Endothelial cell of umbilical vein (primary cell): Measurements from ENCODE around the gene FLG2. TPM values are rescaled to one million over a fixed set of nuclear protein-coding genes. Genes with fewer than 3 reads are reported as not detected.

ENCODE experiments used
- polyA plus RNA-seq, 4 experiments: library from polyadenylated mRNA; depleted of rRNA in 3 of 4; stranded (reverse) in 3 of 4; unstranded in 1 of 4; fragments of >200 nt; gene quantifications; 2 replicates each; pipeline versions ENCODE4 v1.2.1 to v1.2.3, GENCODE V29; 2011 to 2012; ENCODE audit warnings: missing spikeins in 1 of 4
- small RNA-seq: library from RNA; depleted of rRNA; stranded (forward); fragments of <200 nt; gene quantifications from one replicate; pipeline ENCODE3, GENCODE V24; 2012; ENCODE audit warnings: low replicate concordance, low read depth; ENCODE audit not compliant: insufficient read depth, insufficient read length
- total RNA-seq: library from RNA; stranded (reverse); gene quantifications from 2 replicates; pipeline ENCODE4 v1.2.3, GENCODE V29; 2021

FLG2 gene
- total and polyA plus RNA-seq, 2 donors (not counting 3 experiments of a cell fraction or from before 2014, with no cell fraction given) = not detected

Small RNA genes lying within 50 kb of the gene (small RNA-seq; reads per million reads assigned to genes)
- not detected for gene HMGN3P1

Other genes with a start within 250 kb of the FLG2 start
- not detected in 2 replicates for gene TCHH, start 244.6 kb downstream of the FLG2 start, total RNA-seq
- gene TCHH, start 244.6 kb downstream of the FLG2 start, polyA plus RNA-seq = not detected in 2 replicates
- not detected in 2 replicates for gene RPTN, start 200.8 kb downstream of the FLG2 start, total RNA-seq
- not detected in 2 replicates for gene RPTN, start 200.8 kb downstream of the FLG2 start, polyA plus RNA-seq
- not detected in 2 replicates for gene HRNR, start 135.8 kb downstream of the FLG2 start, total RNA-seq
- gene HRNR, start 135.8 kb downstream of the FLG2 start, polyA plus RNA-seq = not detected in 2 replicates
- not detected in 2 replicates for gene FLG, start 34.8 kb downstream of the FLG2 start, total RNA-seq
- not detected in 2 replicates for gene FLG, start 34.8 kb downstream of the FLG2 start, polyA plus RNA-seq
- gene CRNN, start 54.3 kb upstream of the FLG2 start, total RNA-seq = not detected in 2 replicates
- not detected in 2 replicates for gene CRNN, start 54.3 kb upstream of the FLG2 start, polyA plus RNA-seq
- not detected in 2 replicates for gene LCE5A, start 150.8 kb upstream of the FLG2 start, total RNA-seq
- gene LCE5A, start 150.8 kb upstream of the FLG2 start, polyA plus RNA-seq = not detected in 2 replicates
- gene CRCT1, start 154.5 kb upstream of the FLG2 start, total RNA-seq = not detected in 2 replicates
- not detected in 2 replicates for gene CRCT1, start 154.5 kb upstream of the FLG2 start, polyA plus RNA-seq
- gene LCE3E, start 206.8 kb upstream of the FLG2 start, total RNA-seq = not detected in 2 replicates
- not detected in 2 replicates for gene LCE3E, start 206.8 kb upstream of the FLG2 start, polyA plus RNA-seq
- not detected in 2 replicates for gene LCE3D, start 220.5 kb upstream of the FLG2 start, total RNA-seq
- gene LCE3D, start 220.5 kb upstream of the FLG2 start, polyA plus RNA-seq = not detected in 2 replicates
- gene LCE3C, start 240.2 kb upstream of the FLG2 start, total RNA-seq = not detected in 2 replicates
- not detected in 2 replicates for gene LCE3C, start 240.2 kb upstream of the FLG2 start, polyA plus RNA-seq